GM21528 (cell line): ENCODE results near the gene RFX8.

ENCODE experiments used
- ATAC-seq: cut with Tn5 transposase; IDR thresholded peaks from one replicate; pipeline ENCODE4 v1.9.1; 2021; ENCODE audit warnings: mild to moderate bottlenecking, moderate library complexity; ENCODE audit not compliant: unreplicated experiment, low FRiP score

The RFX8 gene

DNA sequence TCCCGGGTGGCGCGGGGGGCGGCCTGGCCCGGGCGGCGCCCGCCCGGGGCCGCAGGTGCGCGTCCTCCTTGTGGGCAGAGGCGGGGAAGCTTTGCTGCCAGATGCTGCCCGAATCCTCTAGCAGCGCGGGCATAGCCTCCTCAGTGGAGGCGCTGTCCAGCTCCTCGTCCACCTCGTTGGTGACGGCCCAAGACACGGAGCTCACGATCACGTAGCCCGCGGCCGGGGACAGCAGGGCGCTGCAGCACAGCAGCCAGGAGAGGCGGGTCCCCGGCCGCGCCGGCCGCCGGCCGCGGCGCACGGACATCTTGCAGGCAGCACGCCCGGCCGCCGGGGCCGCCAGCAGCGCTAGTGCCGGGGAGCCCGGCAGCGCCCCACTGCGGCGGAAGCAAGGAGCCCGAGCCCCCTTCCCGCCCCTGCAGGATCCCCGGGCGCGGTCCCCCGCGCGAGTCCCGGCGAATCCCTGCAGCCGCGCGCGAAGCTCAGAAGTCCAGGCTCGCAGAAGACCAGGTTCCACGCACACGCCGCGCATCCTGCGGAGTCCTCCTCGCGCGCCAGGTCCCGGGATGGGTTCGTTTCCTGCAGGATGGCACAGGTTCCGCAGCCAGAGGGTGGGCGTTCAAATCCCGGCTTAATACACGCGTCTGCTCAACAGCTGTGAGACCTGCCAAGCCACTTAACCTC, 87.6 kb downstream of the RFX8 start, which contains the start of gene CREG2:
Gene CREG2 (minus strand): TSS at position 353 of the 684 bp plus-strand sequence. CDS start 46 bp downstream, at position 307.
- ATAC-seq = no peak

DNA sequence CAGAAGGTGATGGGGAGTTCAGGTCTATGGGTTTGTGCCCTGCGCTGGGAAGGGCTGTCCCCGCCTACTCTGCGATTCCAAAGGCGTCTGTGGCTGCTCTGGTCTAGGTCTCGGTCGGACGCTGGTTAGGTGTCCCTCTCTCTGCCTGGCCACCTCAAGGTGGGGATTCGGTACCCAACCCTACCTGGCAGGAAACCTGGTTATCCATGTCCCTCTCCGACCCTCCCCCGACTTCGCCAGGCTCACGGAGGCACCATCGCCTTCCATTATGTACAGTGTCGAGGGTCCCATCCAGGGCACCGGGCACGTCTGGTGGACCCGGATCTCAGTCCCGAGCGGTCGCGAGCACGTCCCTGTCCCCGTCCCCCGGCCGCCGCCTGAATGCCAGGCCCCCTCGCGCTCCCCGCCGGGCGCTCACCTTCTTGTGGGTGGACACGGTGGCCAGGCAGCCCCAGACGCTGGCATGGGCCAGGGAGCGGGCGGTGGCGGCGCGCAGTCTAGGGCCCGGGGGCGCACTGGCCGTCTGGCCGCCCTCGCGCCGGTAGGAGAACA, 88.2 kb downstream of the RFX8 start:
- ATAC-seq = no peak

DNA sequence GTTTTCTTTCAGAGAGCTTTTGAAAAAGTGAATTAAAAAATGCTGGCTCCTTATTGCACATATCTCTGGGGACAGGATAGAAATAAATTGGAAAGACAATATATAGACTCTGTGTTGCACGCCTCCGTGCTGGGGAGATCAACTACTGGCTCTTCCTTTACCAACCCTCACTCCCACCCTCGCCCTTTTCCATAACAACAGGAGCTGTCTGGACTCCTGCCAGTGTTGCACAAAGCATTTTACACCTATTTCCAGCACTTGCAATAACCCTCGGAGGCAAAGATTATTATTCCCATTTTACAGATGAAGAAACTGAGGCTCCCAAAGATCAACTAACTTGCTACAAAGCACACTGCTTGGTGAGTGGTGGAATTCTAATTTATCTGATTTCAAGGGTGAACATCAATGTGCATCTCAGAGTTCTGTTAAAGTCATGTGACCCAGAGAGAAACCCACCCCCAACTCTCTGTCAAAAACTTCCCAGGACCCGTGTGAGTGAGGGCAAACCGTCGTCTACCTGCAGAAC, 91.8 kb downstream of the RFX8 start:
- no peak for ATAC-seq

DNA sequence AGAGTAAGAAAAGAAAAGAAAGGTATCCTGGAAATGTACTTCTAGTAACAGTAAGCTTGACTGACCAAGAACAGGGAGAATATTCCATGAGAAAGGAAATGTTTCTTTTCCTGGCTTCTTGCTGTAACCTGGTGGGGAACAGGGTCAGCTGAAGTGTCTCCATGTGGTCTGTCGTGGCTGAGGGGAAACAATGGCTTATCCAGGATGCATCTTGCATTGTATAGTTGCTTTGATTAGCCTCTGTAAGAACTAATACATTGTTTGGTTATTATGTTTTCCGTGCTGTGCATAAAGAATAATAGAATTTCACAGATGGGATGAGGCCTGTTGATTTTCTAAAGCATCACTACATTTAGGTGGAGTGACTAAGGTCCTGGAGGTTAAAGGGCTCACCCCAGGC, 92.5 kb downstream of the RFX8 start:
- no peak for ATAC-seq

DNA sequence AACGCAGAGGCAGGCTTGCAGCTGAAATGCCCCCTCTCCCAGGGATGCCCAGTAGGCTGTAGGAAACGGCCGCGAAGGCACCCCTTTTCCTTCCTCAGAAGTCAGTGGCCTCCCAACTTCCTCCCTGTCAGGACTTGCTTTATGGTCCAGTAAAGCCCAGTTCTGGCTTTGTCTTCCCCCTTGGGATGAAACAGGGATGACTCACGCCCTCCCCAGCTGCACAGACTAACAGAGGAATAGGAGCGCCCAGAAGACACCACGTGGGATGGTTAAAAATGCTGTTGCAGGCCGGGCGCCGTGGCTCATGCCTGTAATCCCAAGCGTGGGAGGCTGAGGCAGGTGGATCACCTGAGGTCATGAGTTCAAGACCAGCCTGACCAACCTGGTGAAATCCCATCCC, 94.5 kb downstream of the RFX8 start:
- no peak for ATAC-seq

DNA sequence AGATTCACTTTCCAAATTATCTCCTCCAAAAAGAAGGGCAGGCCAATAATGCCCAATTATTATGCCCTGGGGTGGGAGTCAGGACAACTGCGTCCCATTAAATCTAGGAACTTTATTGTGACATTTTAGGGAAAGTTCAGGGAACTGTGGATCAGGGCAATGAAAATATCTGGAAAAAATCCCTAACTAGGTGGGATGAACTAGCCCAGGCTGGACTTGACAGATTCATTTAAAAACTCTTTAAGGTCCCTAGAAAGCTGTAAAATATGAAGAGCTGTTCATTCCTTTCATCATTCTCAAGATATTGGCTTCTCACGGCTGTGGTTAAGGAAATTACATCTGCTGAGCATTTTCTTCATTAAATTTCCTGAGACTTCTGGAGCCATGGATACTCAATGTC, 95.8 kb downstream of the RFX8 start:
- ATAC-seq = no peak

DNA sequence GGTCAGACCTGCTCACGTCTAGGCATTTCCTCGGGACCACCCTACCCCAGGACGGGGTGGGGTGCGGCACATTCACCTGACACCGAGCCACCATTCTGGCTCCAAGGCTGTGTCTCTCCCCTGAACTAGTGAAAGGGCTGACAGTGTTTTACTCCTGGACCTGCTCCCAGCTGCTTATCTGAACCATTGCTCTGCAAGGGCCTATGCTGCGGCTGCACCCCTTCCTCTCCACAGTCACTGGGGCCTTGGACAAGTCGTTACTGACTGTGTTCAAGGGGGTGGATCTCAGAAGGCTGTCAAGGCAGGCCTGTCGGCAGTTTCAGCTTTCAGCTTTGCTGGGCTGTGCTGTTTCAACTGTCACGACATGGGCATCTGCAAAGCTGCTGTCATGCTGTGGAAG, 99.3 kb downstream of the RFX8 start:
- no peak for ATAC-seq

DNA sequence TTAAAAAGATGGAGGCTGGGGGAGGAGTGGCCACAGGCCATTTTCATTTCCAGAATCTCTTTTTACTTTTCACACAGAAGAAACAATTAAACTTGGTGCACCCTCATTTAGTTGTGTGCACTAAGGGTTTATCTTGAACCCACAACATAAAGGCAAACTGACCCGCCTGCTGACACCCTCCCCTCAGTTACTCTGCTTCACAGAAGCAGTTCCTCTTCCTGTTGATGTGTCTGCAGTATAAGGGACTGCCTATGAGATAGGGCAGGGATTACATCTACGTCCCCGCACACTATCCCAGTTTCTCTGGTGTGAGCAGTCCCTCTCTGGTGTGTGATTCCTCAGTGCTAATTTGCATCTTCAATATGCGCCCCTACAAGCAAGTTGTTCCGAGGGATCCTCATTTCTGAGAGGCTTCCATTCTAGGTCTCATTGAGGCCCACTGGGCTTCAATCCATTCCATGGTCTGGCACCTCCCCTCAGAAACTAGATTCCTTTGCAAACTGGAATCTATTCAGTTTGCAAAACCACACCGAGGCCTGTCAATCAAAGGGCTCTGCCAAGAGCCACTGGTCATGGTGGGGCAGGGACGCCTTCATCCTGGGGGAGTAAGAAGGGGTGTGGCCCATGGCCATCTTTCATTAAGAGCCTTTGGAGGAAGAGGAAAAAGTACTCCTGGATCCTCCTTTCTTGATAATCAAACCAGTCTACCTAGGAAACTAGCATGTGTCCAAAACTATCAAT, 99.9 kb downstream of the RFX8 start:
- no peak for ATAC-seq

DNA sequence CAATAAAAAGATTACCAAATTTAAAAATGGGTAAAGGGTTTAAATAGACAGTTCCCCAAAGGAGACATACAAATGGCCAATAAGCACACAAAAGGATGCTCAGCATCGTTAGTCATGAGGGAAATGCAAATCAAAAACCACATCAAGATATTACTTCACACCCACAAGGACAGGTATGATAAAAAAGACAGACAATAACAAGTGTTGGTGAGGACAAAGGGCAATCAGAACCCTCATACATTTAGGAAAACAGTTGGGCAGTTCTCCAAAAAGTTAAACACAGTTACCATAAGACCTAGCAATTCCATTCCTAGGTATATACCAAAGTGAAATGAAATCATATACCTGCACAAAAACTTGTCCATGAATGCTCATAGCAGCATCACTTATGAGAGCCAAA, 102.1 kb downstream of the RFX8 start:
- ATAC-seq = no peak

DNA sequence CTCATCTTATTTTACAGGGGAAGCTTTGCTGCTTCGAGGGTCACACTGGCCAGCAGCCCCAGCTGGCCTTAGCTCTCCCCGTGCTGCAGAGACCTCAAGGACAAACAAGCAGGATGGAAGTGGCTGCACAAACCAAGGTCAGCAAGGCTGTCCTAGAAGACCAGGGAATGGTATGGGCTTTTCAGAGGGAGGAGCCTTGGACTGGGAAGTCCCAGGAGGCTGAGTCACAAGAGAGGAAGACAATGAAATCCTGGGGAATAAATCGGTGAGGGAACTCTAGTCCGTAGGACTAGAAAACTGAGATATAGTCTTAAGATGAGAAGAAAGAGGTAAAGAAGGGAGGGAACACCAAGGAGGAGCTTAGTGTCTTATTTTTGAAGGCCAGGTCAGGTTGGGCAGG, 103.3 kb downstream of the RFX8 start:
- ATAC-seq = no peak

DNA sequence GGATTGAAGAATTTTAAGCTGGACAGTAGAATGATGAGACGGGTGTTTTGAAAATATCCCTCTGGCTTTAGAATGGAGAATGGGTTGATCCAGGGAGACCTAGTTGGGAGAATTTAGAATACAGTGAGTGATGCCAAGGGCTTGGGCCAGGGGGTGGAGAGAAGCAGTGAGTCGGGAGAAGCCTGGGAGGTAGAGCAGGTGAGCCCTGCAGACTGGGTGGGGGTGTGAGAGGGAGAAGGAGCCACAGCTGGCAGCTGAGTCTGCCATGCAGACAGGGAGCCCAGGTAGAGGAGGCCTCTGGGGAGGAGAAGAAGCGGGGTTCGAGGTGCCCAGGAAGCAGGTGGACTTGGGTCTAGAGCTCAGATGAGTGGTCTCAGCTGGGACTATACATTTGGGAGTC, 105.8 kb downstream of the RFX8 start:
- ATAC-seq = no peak

DNA sequence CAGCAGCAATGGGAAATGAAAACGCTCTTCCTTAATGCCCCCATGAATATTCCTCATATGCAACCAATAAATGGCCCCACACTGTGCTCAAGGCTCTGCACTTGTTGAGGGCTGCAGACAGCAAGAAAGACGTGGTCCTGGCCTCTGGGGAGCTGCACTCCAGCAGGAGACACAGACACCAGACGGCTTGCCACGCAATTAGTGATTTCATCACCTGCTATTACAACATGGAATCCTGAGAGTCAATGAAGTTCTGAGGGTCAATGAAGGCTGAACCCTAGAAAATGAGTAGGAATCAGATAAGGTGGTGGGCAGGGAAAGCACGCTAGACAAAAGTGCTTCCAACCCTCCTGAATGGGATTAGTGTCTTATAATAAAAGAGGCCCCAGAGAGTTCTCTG, 106.5 kb downstream of the RFX8 start:
- ATAC-seq = no peak

DNA sequence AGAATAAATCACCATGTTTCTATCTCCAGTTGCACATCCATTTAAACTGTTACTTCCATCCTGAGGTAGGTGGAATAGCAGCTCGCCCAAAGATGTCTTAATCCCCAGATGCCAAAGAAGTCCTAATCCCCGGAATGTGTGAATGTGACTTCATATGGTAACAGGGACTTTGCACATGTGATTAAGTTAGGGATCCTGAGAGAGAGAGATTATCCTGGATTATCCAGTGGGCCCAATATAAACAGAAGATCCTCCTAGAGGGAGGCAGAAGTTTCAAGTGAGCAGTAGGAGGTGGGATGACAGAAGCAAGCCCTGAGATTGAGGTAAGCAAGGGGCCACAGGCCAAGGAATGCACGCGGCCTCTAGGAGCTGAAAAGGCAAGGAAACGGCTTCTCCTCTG, 107.4 kb downstream of the RFX8 start:
- ATAC-seq = no peak

DNA sequence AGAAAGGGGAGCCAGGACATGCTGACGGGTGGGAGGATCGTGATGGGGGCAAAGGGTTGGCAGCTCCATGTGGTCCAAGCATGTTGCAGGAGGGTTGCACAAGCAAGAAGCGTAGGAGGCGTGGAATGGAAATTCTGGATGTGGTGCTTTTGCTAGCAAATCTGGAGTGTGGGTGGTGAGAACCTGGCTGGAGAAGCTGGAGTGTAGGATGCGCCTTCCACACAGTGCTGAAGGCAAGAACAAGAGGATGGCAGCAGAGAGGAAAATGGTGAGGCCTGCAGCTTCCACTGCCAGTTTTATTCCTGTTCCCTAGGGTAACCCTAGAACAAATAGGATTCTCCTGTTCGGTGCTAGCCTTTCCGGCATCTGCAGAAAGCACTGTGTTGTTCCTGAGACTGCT, 110.0 kb downstream of the RFX8 start:
- no peak for ATAC-seq

DNA sequence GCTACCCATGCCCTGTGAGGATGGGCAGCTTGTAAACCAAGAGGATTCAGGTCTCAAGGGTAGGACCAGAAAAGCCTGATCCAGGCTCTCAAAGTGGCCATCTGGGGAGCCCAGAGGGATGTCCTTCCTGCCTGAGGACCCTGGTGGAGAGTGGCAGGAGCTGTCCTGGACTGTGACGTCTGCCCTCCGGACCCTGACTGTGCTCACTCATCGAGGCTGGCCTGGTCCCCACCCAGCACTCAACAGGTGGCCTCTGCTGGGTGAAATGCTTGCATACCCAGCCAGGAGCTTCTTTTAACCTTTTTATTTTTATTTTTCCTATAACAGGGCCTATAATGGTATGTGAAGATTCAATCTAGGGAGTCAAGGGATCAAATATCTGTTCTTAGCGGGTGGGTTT, 112.1 kb downstream of the RFX8 start:
- no peak for ATAC-seq

DNA sequence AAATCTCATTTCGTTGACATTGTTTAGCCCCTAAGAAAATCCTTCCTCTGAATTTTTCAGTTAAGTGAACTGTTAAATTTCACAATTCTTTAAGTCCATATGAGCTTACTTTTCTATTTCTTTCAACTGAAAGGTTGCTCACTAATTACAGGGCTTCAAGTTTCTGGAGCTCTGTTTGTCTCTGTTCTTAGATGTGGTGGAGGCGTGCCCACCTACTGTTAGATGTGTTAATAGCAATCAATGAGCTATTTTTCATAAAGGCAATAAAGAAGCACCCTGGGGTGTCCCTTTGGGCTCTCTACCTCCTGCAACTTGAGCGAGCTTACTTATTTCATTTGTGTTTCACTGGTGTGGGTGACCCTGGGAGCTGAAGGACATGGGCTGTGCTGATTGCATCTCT, 112.6 kb downstream of the RFX8 start:
- ATAC-seq = no peak

DNA sequence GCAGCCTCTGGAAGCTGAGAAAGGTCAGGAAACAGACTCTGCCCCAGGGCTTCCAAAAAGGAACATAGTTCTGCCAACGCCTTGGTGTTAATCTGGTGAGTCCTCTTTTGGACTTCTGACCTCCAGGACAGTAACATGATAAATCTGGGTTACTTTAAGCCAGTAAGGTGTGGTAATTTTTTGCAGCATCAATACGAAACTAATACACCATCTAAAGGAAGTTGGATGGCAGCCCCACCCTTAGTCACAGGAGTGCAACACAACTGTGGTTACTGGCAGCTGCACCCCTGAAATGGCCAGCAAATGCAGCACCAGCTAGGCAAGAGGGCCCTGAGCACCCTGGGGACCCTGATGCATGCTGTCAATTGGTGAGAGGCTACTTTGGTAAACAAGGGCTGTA, 113.4 kb downstream of the RFX8 start:
- ATAC-seq = no peak

DNA sequence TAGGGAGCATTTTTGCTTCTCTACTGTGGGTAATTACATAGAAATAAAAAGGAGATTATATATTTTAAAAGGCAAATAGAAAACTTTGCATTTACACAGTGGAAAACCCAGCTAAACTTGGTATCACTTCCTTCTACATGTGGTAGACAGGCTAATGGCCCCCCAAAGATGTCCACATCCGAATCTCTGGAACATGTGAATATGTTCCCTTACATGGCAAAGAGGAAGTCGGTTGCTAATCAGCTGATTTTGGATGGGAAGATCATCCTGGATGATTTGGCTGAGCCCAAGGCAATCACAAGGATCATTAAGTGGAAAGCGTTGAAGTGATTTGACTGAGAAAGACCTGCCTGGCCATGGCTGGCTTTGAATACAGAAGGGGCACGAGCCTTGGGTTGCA, 113.8 kb downstream of the RFX8 start:
- ATAC-seq = no peak

DNA sequence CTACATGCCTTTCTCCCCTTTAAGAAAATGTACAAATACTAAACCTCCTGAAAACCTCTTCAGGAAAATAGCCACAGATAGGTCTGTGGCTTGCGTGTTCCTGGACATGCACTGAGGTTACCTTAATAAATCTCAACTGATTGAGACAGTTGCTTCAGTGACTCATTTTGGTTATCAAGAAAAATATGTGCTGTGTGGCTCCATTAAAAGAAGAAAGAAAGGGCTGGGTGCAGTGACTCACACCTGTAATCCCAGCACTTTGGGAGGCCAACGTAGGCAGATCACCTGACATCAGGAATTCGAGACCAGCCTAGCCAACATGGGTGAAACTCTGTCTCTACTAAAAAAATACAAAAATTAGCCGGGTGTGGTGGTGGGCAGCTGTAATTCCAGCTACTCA, 114.7 kb downstream of the RFX8 start:
- no peak for ATAC-seq

DNA sequence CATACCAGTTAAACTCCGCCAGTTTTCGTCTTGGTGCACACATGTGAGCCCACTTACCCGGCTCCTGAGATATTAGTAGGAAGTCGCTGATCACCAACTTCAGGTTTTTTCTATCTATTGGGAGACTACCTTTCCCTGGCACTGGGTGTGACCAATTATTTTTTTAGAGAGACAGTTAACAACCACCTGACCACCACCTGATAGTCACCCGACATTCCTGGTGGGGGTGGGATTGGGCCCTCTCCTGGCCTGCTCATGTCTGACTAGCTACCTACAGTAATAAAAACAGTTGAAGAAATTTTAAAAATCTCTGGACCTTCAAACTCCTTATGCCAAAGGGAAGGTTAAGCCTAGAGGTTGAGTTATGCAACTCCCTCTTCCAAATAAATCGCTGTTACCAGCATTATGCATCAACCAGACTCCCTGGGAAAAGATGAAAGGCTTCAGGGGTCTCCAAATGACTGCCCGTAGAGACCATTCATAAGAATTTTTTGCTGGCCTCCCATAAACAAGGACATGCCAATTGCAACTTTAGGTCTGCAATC, 115.4 kb downstream of the RFX8 start:
- ATAC-seq = no peak

DNA sequence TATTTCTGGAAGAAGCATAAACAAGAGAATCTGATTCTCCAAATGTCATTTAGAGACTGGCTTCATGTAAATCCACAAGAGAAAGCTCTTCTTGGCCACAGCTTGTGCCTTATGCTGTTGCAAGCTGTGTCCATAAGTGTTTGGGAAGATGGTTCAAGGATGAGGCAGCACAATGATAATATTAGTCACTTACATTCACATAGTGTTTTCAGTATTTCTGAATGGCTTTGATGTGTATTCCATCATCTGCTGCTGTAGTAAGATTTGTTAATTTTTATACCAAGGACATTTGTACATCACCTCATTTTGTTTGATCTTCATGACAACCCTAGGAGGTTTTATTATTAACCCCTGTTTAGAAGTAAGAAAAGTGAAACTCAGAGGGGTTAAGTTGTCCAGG, 117.5 kb downstream of the RFX8 start:
- ATAC-seq = no peak
